LNCaP clone FGC (cell line): ENCODE data around the gene CUL4B.
"Not testable (repeated sequence)": the region's sequence is repeated elsewhere in the genome, so short reads cannot be mapped to it uniquely, and the experiment has no call there.

Experiments
- DNase-seq: peaks from one replicate; pipeline ENCODE4 v3.0.0-alpha.2; 2011; ENCODE audit warnings: low read depth
- H3K4me3 ChIP-seq: 2 replicates; pipeline ENCODE4 v1.5.1; 2011; ENCODE audit warnings: mild to moderate bottlenecking, low read depth, low read length, control low read depth
- CTCF ChIP-seq: IDR thresholded peaks from 2 replicates; pipeline ENCODE4 v1.5.1; 2012; ENCODE audit warnings: mild to moderate bottlenecking; ENCODE audit not compliant: control insufficient read depth, insufficient read depth; ENCODE audit errors: extremely low read depth

Gene CUL4B

GRCh38 chrX:120560842-120561633 is at the start of gene CUL4B:
Gene CUL4B (minus strand): TSS chrX:120560962. CDS start chrX:120560638, 324 bp downstream.
- H3K4me3 ChIP-seq: peak within 1 kb of the TSS; percentile 68
- DNase-seq: peak; percentile 89
- no peak for TF ChIP-seq CTCF

GRCh38 chrX:120604361-120604782 is 43.6 kb upstream of the CUL4B start:
- H3K4me3 ChIP-seq: peak overlapping the region; percentile 84
- no peak for TF ChIP-seq CTCF
- no peak for DNase-seq

DNA sequence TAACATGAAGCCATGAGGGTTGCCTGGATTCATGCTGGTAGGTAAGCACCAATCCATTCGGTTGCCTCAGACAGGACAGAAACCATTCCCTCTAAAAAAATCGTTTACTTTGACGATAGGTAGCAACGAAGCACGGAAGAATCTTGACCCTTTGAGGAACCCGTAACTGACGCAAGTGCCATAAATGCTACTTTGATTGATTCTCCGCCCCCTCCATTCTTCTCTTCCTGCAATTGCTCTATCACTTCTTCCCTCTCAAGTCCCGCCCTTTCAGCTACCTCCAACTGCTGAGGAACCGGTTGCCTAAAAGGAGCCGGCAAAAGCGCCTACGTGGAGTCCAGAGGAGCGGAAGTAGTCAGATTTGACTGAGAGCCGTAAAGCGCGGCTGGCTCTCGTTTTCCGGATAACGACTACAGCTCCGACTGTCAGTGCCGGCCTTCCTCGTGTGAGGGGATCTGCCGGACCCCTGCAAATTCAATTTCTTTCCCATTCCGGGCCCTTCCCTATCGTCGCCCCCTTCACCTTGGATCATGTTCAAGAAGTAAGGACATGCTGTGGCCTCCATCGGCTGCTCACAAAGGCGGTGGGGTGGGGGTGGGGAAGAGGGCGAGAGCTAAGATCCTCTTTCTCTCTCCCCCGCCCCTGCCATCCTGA is 43.1 kb upstream of the CUL4B start, which contains the start of gene MCTS1:
TSS of gene MCTS1 (plus strand) at position 395 of the 654 bp plus-strand sequence. CDS start at position 531, 136 bp downstream.
- peak within 1 kb of the TSS; percentile 84 for H3K4me3 ChIP-seq
- DNase-seq: peak; percentile 95
- no peak for TF ChIP-seq CTCF

- TF ChIP-seq CTCF: no peak
- H3K4me3 ChIP-seq: no peak overlapping the region
- no peak for DNase-seq
Observed at GRCh38 chrX:120585702-120586101, 24.9 kb upstream of the CUL4B start.

GRCh38 chrX:120575379-120576114 is 14.8 kb upstream of the CUL4B start:
- no peak for TF ChIP-seq CTCF
- no peak for DNase-seq
- H3K4me3 ChIP-seq: no peak overlapping the region

DNA sequence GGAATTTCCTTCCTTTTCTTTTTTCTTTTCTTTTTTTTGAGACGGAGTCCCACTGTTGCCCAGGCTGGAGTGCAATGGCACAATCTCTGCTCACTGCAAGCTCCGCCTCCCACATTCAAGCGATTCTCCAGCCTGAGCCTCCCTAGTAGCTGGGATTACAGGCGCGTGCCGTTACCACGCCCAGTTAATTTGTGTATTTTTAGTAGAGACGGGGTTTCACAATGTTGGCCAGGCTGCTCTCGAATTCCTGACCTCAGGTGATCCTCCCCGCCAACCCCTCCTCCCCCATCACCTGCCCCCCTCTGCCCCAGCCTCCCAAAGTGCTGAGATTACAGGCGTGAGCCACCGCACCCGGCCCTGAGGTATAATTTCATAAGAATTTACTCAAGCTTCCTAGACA is 13.0 kb upstream of the CUL4B start:
- H3K4me3 ChIP-seq, DNase-seq: not testable (repeated sequence)
